Nephron progenitor cell (in vitro differentiated cells): Measurements from ENCODE around the gene CACNA1H.
"Not testable (repeated sequence)": the region's sequence is repeated elsewhere in the genome, so short reads cannot be mapped to it uniquely, and the experiment has no call there.

Experiments
- DNase-seq: peaks from one replicate; pipeline ENCODE4 v3.0.0; 2021
- H3K27ac Mint-ChIP-seq: 2 replicates; pipeline ENCODE4 v1.8.0; 2021; ENCODE audit warnings: mild to moderate bottlenecking, moderate library complexity, mixed read lengths
- H3K27me3 Mint-ChIP-seq: 2 replicates; pipeline ENCODE4 v1.8.0; 2021; ENCODE audit warnings: mild to moderate bottlenecking, low read depth, mixed read lengths; ENCODE audit not compliant: poor library complexity
- H3K36me3 Mint-ChIP-seq: 2 replicates; pipeline ENCODE4 v1.8.0; 2021; ENCODE audit warnings: low read depth, mixed read lengths
- H3K4me1 Mint-ChIP-seq: 2 replicates; pipeline ENCODE4 v1.8.0; 2021; ENCODE audit warnings: mixed read lengths
- H3K4me3 Mint-ChIP-seq: 2 replicates; pipeline ENCODE4 v1.8.0; 2021; ENCODE audit warnings: mild to moderate bottlenecking, moderate library complexity, mixed read lengths
- H3K9me3 Mint-ChIP-seq: 2 replicates; pipeline ENCODE4 v1.8.0; 2021; ENCODE audit warnings: mild to moderate bottlenecking, moderate library complexity, mixed read lengths
- CTCF ChIP-seq: fragments of 200-600 bp; sonication (generic); IDR thresholded peaks from 2 replicates; pipeline ENCODE4 v1.5.0; 2021; ENCODE audit warnings: antibody characterized with exemption

The CACNA1H gene

DNA sequence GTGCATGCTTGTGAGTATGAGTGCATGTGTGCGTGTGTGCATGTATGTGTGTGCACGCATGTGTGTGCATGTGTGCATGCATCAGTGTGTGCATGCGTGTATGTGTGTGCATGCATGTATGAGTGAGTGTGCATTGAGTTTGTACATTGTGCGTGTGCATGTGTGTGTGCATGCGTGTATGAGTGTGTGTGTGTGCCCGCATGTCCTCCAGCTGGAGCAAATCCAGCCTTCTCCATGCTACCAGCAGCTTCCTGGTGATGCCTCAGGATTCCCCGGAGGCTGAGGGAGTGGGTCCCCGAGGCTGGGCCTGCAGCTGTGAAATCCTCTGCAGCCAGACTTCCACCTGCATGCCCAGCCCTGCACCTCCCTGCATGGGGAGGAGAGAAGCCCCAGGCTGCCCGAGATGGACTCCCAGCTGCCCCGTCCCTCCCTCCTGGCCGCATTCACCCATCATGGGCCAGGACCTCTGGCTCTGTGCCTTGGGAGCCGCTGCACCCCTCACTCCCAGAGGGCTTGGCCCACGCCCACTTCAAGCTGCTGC lies 112.3 kb downstream of the CACNA1H start:
- TF ChIP-seq CTCF: no peak
- H3K27ac Mint-ChIP-seq: no peak overlapping the region
- peaks cover 63% of the 10 kb centered on the region for H3K27me3 Mint-ChIP-seq
- H3K4me1 Mint-ChIP-seq: peaks cover 4% of the 10 kb centered on the region
- H3K4me3 Mint-ChIP-seq: no peak overlapping the region
- DNase-seq: no peak
- H3K9me3 Mint-ChIP-seq: peaks cover 14% of the 10 kb centered on the region
- H3K36me3 Mint-ChIP-seq: no peaks in the 10 kb centered on the region

GRCh38 chr16:1265826-1266225 lies 112.9 kb downstream of the CACNA1H start:
- Mint-ChIP-seq H3K9me3 (peaks cover 14% of the 10 kb centered on the region), H3K27me3 (peaks cover 63% of the 10 kb centered on the region), H3K4me3 (no peak overlapping the region), H3K36me3 (no peaks in the 10 kb centered on the region), H3K27ac (no peak overlapping the region), H3K4me1 (no peaks in the 10 kb centered on the region)
- no peak for DNase-seq
- no peak for TF ChIP-seq CTCF

DNA sequence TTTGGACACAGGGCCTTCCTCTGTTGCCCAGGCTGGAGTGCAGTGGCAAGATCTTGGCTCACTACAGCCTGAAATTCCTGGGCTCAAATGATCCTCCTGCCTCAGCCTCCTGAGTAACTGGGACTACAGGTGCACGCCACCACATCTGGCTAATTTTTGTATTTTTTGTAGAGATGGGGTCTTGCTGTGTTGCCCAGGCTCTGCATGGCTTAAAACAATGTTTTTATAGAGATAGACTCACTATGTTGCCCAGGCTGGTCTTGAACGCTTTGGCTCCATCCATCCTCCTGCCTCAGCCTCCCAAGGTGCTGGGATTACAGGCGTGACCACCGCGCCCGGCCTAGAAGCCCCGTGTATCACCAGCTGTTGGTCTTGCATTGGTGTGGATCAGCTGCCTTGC lies 116.5 kb downstream of the CACNA1H start:
- not testable (repeated sequence) for H3K36me3 Mint-ChIP-seq, DNase-seq, H3K4me1 Mint-ChIP-seq, H3K27ac Mint-ChIP-seq, H3K4me3 Mint-ChIP-seq
- Mint-ChIP-seq H3K27me3 (peaks cover 55% of the 10 kb centered on the region), H3K9me3 (peaks cover 11% of the 10 kb centered on the region)

DNA sequence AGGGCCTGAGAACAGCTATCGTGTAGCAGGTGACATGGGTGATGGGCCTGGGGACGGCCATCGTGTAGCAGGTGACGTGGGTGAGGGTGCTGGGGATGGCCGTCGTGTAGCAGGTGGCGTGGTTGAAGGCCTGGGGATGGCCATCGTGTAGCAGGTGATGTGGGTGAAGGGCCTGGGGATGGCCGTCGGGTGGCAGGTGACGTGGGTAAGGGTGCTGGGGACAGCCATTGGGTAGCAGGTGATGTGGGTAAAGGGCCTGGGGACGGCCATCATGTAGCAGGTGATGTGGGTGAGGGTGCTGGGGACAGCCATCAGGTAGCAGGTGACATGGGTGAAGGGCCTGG lies 118.4 kb downstream of the CACNA1H start:
- Mint-ChIP-seq H3K4me1 (peaks cover 16% of the 10 kb centered on the region), H3K9me3 (peaks cover 5% of the 10 kb centered on the region), H3K36me3 (no peaks in the 10 kb centered on the region), H3K27ac (no peak overlapping the region), H3K27me3 (peaks cover 59% of the 10 kb centered on the region), H3K4me3 (no peak overlapping the region)
- TF ChIP-seq CTCF: no peak
- DNase-seq: no peak
